AG04450 (cell line): Measurements from ENCODE around the gene FAM98A. TPM values are rescaled to one million over a fixed set of nuclear protein-coding genes. Genes with fewer than 3 reads are reported as not detected.

ENCODE experiments used
- CTCF ChIA-PET: fragments of 300-600, 350-600 bp; formaldehyde crosslinking; extraction: SDS; loops from one replicate; lab custom pipeline; 2022; ENCODE audit warnings: antibody characterized with exemption, inconsistent platforms; lab: Charles Lee
- POLR2A ChIA-PET: fragments of 350-600 bp; formaldehyde crosslinking; extraction: SDS; loops from one replicate; lab custom pipeline; 2021; ENCODE audit warnings: antibody characterized with exemption, inconsistent platforms; lab: Yijun Ruan, JAX
- DNase-seq: peaks from one replicate; pipeline ENCODE4 v3.0.0-alpha.2; 2011; ENCODE audit warnings: low read depth, low spot score
- H3K27ac ChIP-seq: one replicate; pipeline ENCODE4 v1.5.1; 2012; ENCODE audit warnings: low read depth, low read length, control low read depth
- H3K27me3 ChIP-seq: one replicate; pipeline ENCODE4 v1.6.0; 2012; ENCODE audit warnings: low read length; ENCODE audit not compliant: control insufficient read depth, insufficient read depth
- H3K4me3 ChIP-seq: 2 replicates; pipeline ENCODE4 v1.5.1; 2011; ENCODE audit warnings: mild to moderate bottlenecking, low read depth, low read length, control low read depth
- H3K9me3 ChIP-seq: 2 replicates; pipeline ENCODE4 v1.5.1; 2012; ENCODE audit warnings: low read length; ENCODE audit not compliant: control insufficient read depth, insufficient read depth
- polyA plus RNA-seq: library from polyadenylated mRNA; depleted of rRNA; stranded (reverse); fragments of >200 nt; gene quantifications from 2 replicates; pipeline ENCODE4 v1.2.3, GENCODE V29; 2011; rRNA removed
- small RNA-seq: library from RNA; depleted of rRNA; stranded (forward); fragments of <200 nt; gene quantifications from one replicate; pipeline ENCODE3, GENCODE V24; 2012; ENCODE audit warnings: low read depth; ENCODE audit not compliant: insufficient read length
- TF ChIP-seq, protein P1 (sequence below): IDR thresholded peaks from 2 replicates; pipeline ENCODE4 v1.5.1; 2011; ENCODE audit warnings: low read depth, low read length, control low read depth, inconsistent platforms

Gene FAM98A
- polyA plus RNA-seq, 1 experiment, result 156 TPM

DNA sequence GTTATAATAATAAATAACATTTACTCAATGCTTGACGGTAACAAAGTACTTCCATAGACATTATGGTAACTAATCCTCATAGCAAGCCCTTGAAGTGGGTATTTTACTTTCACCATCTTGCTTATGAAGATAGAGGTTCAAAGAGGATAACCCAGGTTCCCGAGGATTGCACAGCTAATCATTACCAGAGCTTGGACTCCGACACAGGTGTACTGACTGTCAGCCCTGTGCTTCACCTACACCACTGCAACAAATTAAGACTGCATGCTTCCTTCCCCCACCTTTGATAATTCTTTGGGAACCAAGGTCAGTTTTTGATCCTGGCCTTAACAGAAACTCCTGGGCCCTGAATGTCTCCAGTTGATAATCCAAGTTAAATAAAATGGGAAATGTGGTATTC, 48.9 kb downstream of the FAM98A start:
- TF ChIP-seq, protein P1, sequence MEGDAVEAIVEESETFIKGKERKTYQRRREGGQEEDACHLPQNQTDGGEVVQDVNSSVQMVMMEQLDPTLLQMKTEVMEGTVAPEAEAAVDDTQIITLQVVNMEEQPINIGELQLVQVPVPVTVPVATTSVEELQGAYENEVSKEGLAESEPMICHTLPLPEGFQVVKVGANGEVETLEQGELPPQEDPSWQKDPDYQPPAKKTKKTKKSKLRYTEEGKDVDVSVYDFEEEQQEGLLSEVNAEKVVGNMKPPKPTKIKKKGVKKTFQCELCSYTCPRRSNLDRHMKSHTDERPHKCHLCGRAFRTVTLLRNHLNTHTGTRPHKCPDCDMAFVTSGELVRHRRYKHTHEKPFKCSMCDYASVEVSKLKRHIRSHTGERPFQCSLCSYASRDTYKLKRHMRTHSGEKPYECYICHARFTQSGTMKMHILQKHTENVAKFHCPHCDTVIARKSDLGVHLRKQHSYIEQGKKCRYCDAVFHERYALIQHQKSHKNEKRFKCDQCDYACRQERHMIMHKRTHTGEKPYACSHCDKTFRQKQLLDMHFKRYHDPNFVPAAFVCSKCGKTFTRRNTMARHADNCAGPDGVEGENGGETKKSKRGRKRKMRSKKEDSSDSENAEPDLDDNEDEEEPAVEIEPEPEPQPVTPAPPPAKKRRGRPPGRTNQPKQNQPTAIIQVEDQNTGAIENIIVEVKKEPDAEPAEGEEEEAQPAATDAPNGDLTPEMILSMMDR, result no peak
- ChIA-PET CTCF (no interaction called here), POLR2A (no interaction called here)
- Histone ChIP-seq H3K9me3 (no peaks in the 10 kb centered on the region; the same call in 1 of the 2 replicates), H3K4me3 (no peak overlapping the region), H3K27ac (no peak overlapping the region), H3K27me3 (no peaks in the 10 kb centered on the region)
- DNase-seq, result no peak

DNA sequence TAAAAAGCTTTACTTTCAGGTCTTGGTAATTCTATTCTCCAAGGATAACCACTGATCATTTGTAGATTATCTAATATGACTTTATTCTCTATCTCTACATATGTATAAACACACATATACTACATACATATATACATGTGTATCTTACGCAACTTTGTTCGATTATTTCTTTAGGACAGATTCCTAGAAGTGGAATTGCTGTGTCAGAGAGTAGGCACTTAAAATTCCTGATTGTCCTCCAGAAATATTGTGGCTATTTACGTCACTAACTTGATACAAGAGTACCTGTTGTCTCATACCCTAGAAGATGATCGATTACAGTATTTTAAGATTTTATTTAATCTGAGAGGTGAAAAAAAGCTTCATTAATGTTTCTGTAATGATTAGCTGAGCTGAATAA, 57.9 kb downstream of the FAM98A start:
- Histone ChIP-seq H3K27ac (no peak overlapping the region), H3K9me3 (peaks cover 4% of the 10 kb centered on the region), H3K4me3 (no peak overlapping the region), H3K27me3 (no peaks in the 10 kb centered on the region)
- TF ChIP-seq, protein P1, result no peak
- CTCF ChIA-PET, result interaction anchor here (1.5 to 1.8 kb wide), 2 partner anchors 66 to 145 kb away, joined by 4 to 5 read pairs; no protein-coding TSS in a partner anchor
- no peak for DNase-seq
- POLR2A ChIA-PET, result no interaction called here

DNA sequence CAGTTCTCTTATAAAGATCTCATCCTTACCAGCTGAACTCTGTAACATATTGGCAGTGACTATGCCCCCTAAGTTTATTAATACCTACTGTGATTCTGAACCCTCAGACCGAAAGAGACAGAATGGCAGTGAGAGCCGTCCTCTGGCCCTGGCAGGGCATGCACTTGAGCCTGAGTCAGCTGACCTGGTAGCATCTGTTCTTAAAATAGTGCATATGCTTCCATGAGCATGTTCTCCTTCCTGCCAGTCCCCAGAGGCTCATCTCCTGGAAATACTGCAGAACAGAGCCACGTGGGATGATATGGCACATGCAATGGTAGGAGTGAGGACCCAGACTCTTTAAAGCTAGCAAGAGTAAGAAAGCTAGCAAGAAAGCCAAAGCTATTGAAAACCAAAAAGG, 63.7 kb downstream of the FAM98A start:
- Histone ChIP-seq H3K9me3 (peaks cover 4% of the 10 kb centered on the region), H3K27me3 (no peaks in the 10 kb centered on the region), H3K4me3 (no peak overlapping the region), H3K27ac (no peak overlapping the region)
- DNase-seq, result no peak
- POLR2A ChIA-PET, result no interaction called here
- CTCF ChIA-PET, result interaction anchor here (1.4 kb wide), 1 partner anchor 60 kb away, joined by 5 read pairs; no protein-coding TSS in a partner anchor
- TF ChIP-seq, protein P1, result no peak

Small RNA genes within 50 kb of the gene (small RNA-seq; reads per million reads assigned to genes)
- gene ATP6V0E1P3, result not detected

Other genes with a start within 250 kb of the FAM98A start
- 1.1 and 1.4 TPM in 2 replicates for gene RASGRP3, start 122.7 kb downstream of the FAM98A start, polyA plus RNA-seq